ENCODE measurements around the gene HIF1AN.

- TF ChIP-seq CTCF (conservative IDR thresholded peaks at IDR 0.05; ENCODE audit: low read depth, low read length) (no peak), EZH2 (IDR thresholded peaks at IDR 0.05; ENCODE audit: borderline replicate concordance, low read depth, low read length, poor library complexity, severe bottlenecking) (no peak)
These were observed 71.7 kb downstream of the HIF1AN start for GRCh38 chr10:100607439-100607838.

Data from A673 (cell line).